AG04450 (cell line): ENCODE data around the gene EGF. TPM values are rescaled to one million over a fixed set of nuclear protein-coding genes. Genes with fewer than 3 reads are reported as not detected.

Experiments used
- CTCF ChIA-PET: fragments of 300-600, 350-600 bp; formaldehyde crosslinking; extraction: SDS; loops from one replicate; lab custom pipeline; 2022; ENCODE audit warnings: antibody characterized with exemption, inconsistent platforms; lab: Charles Lee
- POLR2A ChIA-PET: fragments of 350-600 bp; formaldehyde crosslinking; extraction: SDS; loops from one replicate; lab custom pipeline; 2021; ENCODE audit warnings: antibody characterized with exemption, inconsistent platforms; lab: Yijun Ruan, JAX
- DNase-seq: peaks from one replicate; pipeline ENCODE4 v3.0.0-alpha.2; 2011; ENCODE audit warnings: low read depth, low spot score
- H3K27ac ChIP-seq: one replicate; pipeline ENCODE4 v1.5.1; 2012; ENCODE audit warnings: low read depth, low read length, control low read depth
- H3K27me3 ChIP-seq: one replicate; pipeline ENCODE4 v1.6.0; 2012; ENCODE audit warnings: low read length; ENCODE audit not compliant: control insufficient read depth, insufficient read depth
- H3K4me3 ChIP-seq: 2 replicates; pipeline ENCODE4 v1.5.1; 2011; ENCODE audit warnings: mild to moderate bottlenecking, low read depth, low read length, control low read depth
- H3K9me3 ChIP-seq: 2 replicates; pipeline ENCODE4 v1.5.1; 2012; ENCODE audit warnings: low read length; ENCODE audit not compliant: control insufficient read depth, insufficient read depth
- polyA plus RNA-seq: library from polyadenylated mRNA; depleted of rRNA; stranded (reverse); fragments of >200 nt; gene quantifications from 2 replicates; pipeline ENCODE4 v1.2.3, GENCODE V29; 2011
- TF ChIP-seq, protein P1 (sequence below): IDR thresholded peaks from 2 replicates; pipeline ENCODE4 v1.5.1; 2011; ENCODE audit warnings: low read depth, low read length, control low read depth, inconsistent platforms

EGF gene
- polyA plus RNA-seq, 1 experiment = 0.14 TPM

DNA sequence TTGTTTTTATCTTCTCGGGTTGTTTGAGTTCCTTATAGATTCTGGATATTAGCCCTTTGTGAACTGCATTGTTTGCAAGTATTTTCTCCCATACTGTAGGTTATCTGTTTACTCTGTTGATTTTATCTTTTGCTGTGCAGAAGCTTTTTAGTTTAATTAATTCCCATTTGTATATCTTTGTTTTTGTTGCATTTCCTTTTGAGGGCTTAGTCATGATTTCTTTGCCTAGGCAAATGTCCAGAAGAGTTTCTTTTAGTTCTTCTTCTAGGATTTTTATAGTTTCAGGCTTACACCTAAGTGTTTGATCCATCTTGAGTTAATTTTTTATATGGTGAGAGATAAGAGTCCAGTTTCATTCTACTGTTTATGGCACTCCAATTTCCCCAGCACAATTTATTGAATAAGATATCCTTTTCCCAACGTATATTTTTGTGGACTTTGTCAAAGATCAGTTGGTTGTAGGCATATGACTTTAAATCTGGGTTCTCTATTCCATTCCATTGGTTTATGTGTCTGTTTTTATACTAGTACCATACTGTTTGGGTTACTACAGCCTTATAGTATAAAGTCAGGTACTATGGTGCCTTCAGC, 54.3 kb downstream of the EGF start:
- ChIA-PET CTCF (interaction anchor here (1.0 kb wide), 1 partner anchor 10 kb away, joined by 3 read pairs; no protein-coding TSS in a partner anchor), POLR2A (no interaction called here)
- Histone ChIP-seq H3K9me3 (no peaks in the 10 kb centered on the region), H3K27ac (no peak overlapping the region), H3K27me3 (no peaks in the 10 kb centered on the region), H3K4me3 (no peak overlapping the region)
- TF ChIP-seq, protein P1, sequence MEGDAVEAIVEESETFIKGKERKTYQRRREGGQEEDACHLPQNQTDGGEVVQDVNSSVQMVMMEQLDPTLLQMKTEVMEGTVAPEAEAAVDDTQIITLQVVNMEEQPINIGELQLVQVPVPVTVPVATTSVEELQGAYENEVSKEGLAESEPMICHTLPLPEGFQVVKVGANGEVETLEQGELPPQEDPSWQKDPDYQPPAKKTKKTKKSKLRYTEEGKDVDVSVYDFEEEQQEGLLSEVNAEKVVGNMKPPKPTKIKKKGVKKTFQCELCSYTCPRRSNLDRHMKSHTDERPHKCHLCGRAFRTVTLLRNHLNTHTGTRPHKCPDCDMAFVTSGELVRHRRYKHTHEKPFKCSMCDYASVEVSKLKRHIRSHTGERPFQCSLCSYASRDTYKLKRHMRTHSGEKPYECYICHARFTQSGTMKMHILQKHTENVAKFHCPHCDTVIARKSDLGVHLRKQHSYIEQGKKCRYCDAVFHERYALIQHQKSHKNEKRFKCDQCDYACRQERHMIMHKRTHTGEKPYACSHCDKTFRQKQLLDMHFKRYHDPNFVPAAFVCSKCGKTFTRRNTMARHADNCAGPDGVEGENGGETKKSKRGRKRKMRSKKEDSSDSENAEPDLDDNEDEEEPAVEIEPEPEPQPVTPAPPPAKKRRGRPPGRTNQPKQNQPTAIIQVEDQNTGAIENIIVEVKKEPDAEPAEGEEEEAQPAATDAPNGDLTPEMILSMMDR = no peak
- DNase-seq = no peak

DNA sequence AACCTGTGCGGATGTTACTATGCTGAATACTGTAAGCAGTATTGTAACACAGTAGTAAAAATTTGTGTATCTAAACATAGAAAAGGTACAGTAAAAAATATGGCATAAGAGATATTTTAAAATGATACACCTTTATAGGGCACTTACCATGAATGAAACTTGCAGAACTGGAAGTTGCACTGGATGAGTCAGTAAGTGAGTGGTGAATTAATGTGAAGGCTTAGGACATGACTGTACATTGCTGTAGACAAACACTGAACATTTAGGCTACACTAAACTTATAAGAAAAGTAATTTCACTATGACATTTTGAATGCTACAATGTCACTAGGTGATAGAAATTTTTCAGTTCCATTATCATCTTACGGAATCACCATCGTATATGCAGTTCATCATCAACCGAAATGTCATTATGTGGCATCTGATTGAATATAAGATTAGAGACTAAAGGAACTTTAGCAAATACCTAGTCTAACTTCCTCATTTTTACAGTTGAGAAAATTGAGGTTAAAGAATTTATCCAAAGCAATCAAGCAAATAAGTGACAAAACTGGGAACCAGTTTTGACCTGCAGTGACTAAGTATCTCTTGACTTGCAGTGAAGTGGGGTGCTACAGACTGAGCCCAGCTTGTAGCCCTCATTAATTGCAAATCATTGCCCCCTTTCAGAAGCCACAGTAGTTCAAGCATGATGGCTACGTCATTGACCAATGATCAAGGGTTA, 55.3 kb downstream of the EGF start:
- TF ChIP-seq, protein P1 = no peak
- ChIA-PET POLR2A (no interaction called here), CTCF (no interaction called here)
- DNase-seq = no peak
- H3K9me3 ChIP-seq = no peaks in the 10 kb centered on the region
- H3K27ac ChIP-seq = no peak overlapping the region
- no peaks in the 10 kb centered on the region for H3K27me3 ChIP-seq
- H3K4me3 ChIP-seq = no peak overlapping the region

DNA sequence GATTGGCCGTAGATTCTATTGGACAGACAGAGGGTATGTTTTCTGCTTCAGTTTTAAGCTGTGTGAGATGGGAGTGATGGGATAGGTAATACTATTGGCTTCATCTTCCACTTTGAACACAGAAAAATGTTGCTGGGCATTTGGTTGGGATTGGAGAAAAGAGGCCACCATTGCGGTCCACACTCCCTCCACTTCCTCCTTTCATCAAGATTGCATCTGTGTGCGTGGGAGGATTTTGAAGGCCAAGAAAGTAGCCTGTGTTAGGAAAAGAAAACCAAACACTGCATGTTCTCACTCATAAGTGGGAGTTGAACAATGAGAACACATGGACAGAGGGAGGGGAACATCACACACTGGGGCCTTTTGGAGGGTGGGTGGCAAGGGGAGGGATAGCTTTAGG, 56.4 kb downstream of the EGF start:
- no peaks in the 10 kb centered on the region for H3K27me3 ChIP-seq
- POLR2A ChIA-PET = no interaction called here
- CTCF ChIA-PET = interaction anchor here (0.5 to 0.9 kb wide), 2 partner anchors 31 to 44 kb away, joined by 3 read pairs; no protein-coding TSS in a partner anchor

DNA sequence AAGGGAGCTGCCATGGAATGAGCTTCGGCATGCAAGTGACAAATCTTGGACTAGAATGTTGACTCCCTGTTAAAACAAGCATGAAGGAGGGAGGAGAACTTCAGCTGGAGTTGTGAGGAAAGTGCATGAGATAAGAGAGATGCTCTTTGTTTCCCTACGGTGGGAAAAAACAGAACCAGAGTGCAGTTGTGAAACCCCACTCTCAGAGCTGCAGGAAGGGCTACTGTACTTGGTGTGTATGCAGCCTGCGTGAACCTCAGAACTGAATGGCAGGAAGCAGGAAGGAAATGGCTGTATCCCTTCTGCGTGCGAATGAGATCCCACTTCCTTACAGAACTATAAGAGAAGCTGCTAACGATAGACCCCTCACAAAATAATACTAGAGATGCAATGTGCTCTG, 57.2 kb downstream of the EGF start:
- ChIA-PET CTCF (no interaction called here), POLR2A (no interaction called here)
- Histone ChIP-seq H3K4me3 (no peak overlapping the region), H3K9me3 (no peaks in the 10 kb centered on the region), H3K27me3 (no peaks in the 10 kb centered on the region), H3K27ac (no peak overlapping the region)
- TF ChIP-seq, protein P1 = no peak
- DNase-seq = no peak

More for the DNA sequence above, 56.4 kb downstream of the EGF start:
- TF ChIP-seq, protein P1 = no peak
- DNase-seq = no peak
- H3K9me3 ChIP-seq = no peaks in the 10 kb centered on the region
- no peak overlapping the region for H3K27ac ChIP-seq
- no peak overlapping the region for H3K4me3 ChIP-seq
